Gastrocnemius medialis (tissue), 4 donors: ENCODE results near the gene ABHD13.

Source experiments
- POLR2A ChIP-seq, 2 donors: fragments of 450-650 bp; IDR thresholded peaks; one replicate each; pipeline ENCODE4 v1.6.1; 2017; ENCODE audit warnings: antibody characterized with exemption in 2 of 2, mild to moderate bottlenecking in 2 of 2, moderate library complexity in 2 of 2
- TF ChIP-seq, protein P1 (sequence below), 5 experiments: fragments of 450-650 bp in 3 of 5; fragments of 200-600 bp in 2 of 5; sonication (generic) in 2 of 5; IDR thresholded peaks in 4 of 5; conservative IDR thresholded peaks in 1 of 5; 1 replicate in 4 of 5; 2 replicates in 1 of 5; pipeline ENCODE4 v1.5.1; 2016 to 2019; ENCODE audit warnings: antibody characterized with exemption in 5 of 5, mild to moderate bottlenecking in 3 of 5, moderate library complexity in 3 of 5

DNA sequence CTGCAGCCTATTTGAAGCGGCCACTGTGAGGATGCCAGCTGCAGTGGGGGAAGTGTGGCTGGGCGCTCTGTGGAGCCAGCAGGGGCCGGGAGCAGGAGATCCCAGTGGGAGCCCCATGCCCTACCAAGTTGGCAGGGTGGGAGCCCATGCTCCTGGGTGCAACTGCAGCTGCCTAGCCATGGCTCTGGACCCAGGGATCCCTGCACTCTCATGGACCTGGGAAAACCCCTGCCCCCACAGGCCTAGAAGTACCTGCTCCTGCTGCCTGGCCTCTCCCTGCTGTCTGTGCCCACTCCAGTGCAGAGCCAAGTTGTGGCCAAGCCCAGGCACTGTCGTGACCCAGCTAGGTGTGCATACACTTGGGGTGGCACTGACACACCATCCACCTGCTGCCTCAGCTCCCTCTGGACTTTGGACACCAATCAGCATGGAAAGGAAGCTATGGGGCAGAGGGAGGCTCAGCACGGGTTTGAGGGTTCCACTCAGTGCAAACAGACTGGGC lies 23.7 kb upstream of the ABHD13 start:
- TF ChIP-seq POLR2A (IDR thresholded peaks at IDR 0.05) = no peak
- TF ChIP-seq, protein P1, sequence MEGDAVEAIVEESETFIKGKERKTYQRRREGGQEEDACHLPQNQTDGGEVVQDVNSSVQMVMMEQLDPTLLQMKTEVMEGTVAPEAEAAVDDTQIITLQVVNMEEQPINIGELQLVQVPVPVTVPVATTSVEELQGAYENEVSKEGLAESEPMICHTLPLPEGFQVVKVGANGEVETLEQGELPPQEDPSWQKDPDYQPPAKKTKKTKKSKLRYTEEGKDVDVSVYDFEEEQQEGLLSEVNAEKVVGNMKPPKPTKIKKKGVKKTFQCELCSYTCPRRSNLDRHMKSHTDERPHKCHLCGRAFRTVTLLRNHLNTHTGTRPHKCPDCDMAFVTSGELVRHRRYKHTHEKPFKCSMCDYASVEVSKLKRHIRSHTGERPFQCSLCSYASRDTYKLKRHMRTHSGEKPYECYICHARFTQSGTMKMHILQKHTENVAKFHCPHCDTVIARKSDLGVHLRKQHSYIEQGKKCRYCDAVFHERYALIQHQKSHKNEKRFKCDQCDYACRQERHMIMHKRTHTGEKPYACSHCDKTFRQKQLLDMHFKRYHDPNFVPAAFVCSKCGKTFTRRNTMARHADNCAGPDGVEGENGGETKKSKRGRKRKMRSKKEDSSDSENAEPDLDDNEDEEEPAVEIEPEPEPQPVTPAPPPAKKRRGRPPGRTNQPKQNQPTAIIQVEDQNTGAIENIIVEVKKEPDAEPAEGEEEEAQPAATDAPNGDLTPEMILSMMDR (IDR thresholded peaks at IDR 0.05 in 4 of 5, conservative IDR thresholded peaks at IDR 0.05 in 1 of 5) = no peak
